Uterus (tissue), 2 donors: Measurements from ENCODE around the gene RHOBTB1.

Experiments
- POLR2A ChIP-seq, 2 donors: fragments of 450-650 bp; IDR thresholded peaks; one replicate each; pipeline ENCODE4 v1.6.1; 2016; ENCODE audit warnings: antibody characterized with exemption in 2 of 2, mild to moderate bottlenecking in 1 of 2, moderate library complexity in 1 of 2
- TF ChIP-seq, protein P1 (sequence below), 4 experiments: fragments of 200-600 bp in 2 of 4; fragments of 450-650 bp in 2 of 4; sonication (generic) in 2 of 4; IDR thresholded peaks; one replicate each; pipeline ENCODE4 v1.5.1; 2016 to 2019; ENCODE audit warnings: antibody characterized with exemption in 4 of 4, mild to moderate bottlenecking in 2 of 4, moderate library complexity in 1 of 4

DNA sequence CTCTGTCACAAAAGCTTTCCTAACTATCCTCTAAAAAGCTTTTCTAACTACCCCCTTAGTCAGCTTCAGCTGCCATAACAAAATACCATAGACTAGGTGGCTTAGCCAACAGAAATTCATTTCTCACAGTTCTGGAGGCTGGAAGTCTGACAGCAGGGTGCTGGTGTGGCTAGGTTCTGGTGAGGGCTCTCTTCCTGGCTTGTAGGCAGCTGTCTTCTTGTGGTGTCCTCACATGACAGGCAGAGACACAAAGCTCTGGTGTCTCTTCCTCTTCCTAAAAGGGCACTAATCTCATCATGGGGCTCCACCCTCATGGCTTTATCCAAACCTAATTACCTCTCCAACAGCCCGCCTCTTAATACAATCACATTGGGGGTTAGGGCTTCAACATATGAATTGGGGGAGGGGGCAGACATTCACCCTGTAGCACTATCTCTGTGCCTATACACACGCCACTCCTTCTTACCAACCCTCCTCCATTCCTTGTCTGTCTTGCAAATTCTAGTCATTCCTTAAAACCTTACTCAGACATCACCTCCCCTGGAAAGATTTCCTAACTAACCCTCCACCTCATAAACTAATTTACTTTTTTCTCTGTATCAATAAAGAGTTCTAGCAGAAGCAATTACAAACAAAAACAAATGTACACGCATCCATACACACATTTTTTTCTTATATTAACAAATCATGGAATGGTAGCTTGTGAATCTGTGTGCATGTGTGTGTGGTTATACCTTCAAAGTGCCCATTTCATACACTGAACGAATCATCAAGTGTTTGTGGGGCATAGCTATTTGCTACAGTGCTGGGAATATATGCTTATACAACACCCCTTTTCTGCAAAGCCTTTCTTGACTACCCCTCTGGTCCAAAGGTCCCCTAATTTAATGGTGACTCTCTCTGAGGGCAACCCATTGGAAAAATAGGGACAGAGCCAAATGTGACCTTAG is 26.4 kb downstream of the RHOBTB1 start:
- no peak for TF ChIP-seq POLR2A (IDR thresholded peaks at IDR 0.05)
- TF ChIP-seq, protein P1, sequence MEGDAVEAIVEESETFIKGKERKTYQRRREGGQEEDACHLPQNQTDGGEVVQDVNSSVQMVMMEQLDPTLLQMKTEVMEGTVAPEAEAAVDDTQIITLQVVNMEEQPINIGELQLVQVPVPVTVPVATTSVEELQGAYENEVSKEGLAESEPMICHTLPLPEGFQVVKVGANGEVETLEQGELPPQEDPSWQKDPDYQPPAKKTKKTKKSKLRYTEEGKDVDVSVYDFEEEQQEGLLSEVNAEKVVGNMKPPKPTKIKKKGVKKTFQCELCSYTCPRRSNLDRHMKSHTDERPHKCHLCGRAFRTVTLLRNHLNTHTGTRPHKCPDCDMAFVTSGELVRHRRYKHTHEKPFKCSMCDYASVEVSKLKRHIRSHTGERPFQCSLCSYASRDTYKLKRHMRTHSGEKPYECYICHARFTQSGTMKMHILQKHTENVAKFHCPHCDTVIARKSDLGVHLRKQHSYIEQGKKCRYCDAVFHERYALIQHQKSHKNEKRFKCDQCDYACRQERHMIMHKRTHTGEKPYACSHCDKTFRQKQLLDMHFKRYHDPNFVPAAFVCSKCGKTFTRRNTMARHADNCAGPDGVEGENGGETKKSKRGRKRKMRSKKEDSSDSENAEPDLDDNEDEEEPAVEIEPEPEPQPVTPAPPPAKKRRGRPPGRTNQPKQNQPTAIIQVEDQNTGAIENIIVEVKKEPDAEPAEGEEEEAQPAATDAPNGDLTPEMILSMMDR (IDR thresholded peaks at IDR 0.05): no peak
